ENCODE data around the gene UNCX. TPM values are rescaled to one million over a fixed set of nuclear protein-coding genes. Genes with fewer than 3 reads are reported as not detected.

Gene UNCX
- total RNA-seq, 1 experiment from 2014 or later = not detected

- peaks cover 100% of the 10 kb centered on the region for H3K27me3 Mint-ChIP-seq (ENCODE audit: unreplicated experiment)
Measured at GRCh38 chr7:1240517-1241257, 8.0 kb downstream of the UNCX start.

GRCh38 chr7:1241258-1241602 lies 8.6 kb downstream of the UNCX start:
- H3K4me1 Mint-ChIP-seq (ENCODE audit: low read depth, unreplicated experiment) = no peaks in the 10 kb centered on the region
- CTCF ChIA-PET = no interaction called here
- no peaks in the 10 kb centered on the region for H3K36me3 Mint-ChIP-seq (ENCODE audit: insufficient read depth, unreplicated experiment)
- H3K4me3 Mint-ChIP-seq (ENCODE audit: low read depth, unreplicated experiment) = no peak overlapping the region
- no peak overlapping the region for H3K27ac Mint-ChIP-seq (ENCODE audit: unreplicated experiment)
- intact Hi-C loops (cut with micrococcal nuclease; ENCODE audit: unreplicated experiment) = no loop called here
- BruUV-seq (replicated peaks) = no TSS peak
- DNase-seq = no peak
- no peaks in the 10 kb centered on the region for H3K9me3 Mint-ChIP-seq (ENCODE audit: low read depth, unreplicated experiment)
- TF ChIP-seq CTCF (IDR thresholded peaks at IDR 0.05; ENCODE audit: unreplicated experiment) = no peak
- H3K27me3 Mint-ChIP-seq (ENCODE audit: unreplicated experiment) = peaks cover 100% of the 10 kb centered on the region

More at GRCh38 chr7:1240517-1241257, 8.0 kb downstream of the UNCX start:
- no peak for TF ChIP-seq CTCF (IDR thresholded peaks at IDR 0.05; ENCODE audit: unreplicated experiment)
- Mint-ChIP-seq H3K36me3 (ENCODE audit: insufficient read depth, unreplicated experiment) (no peaks in the 10 kb centered on the region), H3K9me3 (ENCODE audit: low read depth, unreplicated experiment) (no peaks in the 10 kb centered on the region), H3K4me3 (ENCODE audit: low read depth, unreplicated experiment) (no peak overlapping the region), H3K27ac (ENCODE audit: unreplicated experiment) (no peak overlapping the region), H3K4me1 (ENCODE audit: low read depth, unreplicated experiment) (no peaks in the 10 kb centered on the region)
- intact Hi-C loops (cut with micrococcal nuclease; ENCODE audit: unreplicated experiment) = no loop called here
- BruUV-seq (replicated peaks) = no TSS peak
- DNase-seq = no peak
- CTCF ChIA-PET = interaction anchor here (2.5 kb wide), 1 partner anchor 11 kb away, joined by 6 read pairs; no protein-coding TSS in a partner anchor

GRCh38 chr7:1241603-1242255 lies 9.1 kb downstream of the UNCX start:
- CTCF ChIA-PET = no interaction called here
- no peak for TF ChIP-seq CTCF (IDR thresholded peaks at IDR 0.05; ENCODE audit: unreplicated experiment)
- Mint-ChIP-seq H3K4me1 (ENCODE audit: low read depth, unreplicated experiment) (no peaks in the 10 kb centered on the region), H3K27ac (ENCODE audit: unreplicated experiment) (no peak overlapping the region), H3K4me3 (ENCODE audit: low read depth, unreplicated experiment) (no peak overlapping the region), H3K36me3 (ENCODE audit: insufficient read depth, unreplicated experiment) (no peaks in the 10 kb centered on the region), H3K9me3 (ENCODE audit: low read depth, unreplicated experiment) (no peaks in the 10 kb centered on the region), H3K27me3 (ENCODE audit: unreplicated experiment) (peaks cover 100% of the 10 kb centered on the region)
- no TSS peak for BruUV-seq (replicated peaks)
- no peak for DNase-seq
- intact Hi-C loops (cut with micrococcal nuclease; ENCODE audit: unreplicated experiment) = no loop called here

- no TSS peak for BruUV-seq (replicated peaks)
- H3K4me1 Mint-ChIP-seq (ENCODE audit: low read depth, unreplicated experiment) = no peaks in the 10 kb centered on the region
- H3K9me3 Mint-ChIP-seq (ENCODE audit: low read depth, unreplicated experiment) = no peaks in the 10 kb centered on the region
- intact Hi-C loops (cut with micrococcal nuclease; ENCODE audit: unreplicated experiment) = no loop called here
- H3K4me3 Mint-ChIP-seq (ENCODE audit: low read depth, unreplicated experiment) = no peak overlapping the region
- TF ChIP-seq CTCF (IDR thresholded peaks at IDR 0.05; ENCODE audit: unreplicated experiment) = no peak
- H3K27me3 Mint-ChIP-seq (ENCODE audit: unreplicated experiment) = peaks cover 100% of the 10 kb centered on the region
- no peaks in the 10 kb centered on the region for H3K36me3 Mint-ChIP-seq (ENCODE audit: insufficient read depth, unreplicated experiment)
- no peak for DNase-seq
- H3K27ac Mint-ChIP-seq (ENCODE audit: unreplicated experiment) = no peak overlapping the region
- CTCF ChIA-PET = no interaction called here
Measured at GRCh38 chr7:1242256-1242605, 9.6 kb downstream of the UNCX start.
